GM19043 (cell line): ENCODE results near the gene DHX34.
"Not testable (repeated sequence)": the region's sequence is repeated elsewhere in the genome, so short reads cannot be mapped to it uniquely, and the experiment has no call there.

Experiments used
- ATAC-seq: cut with Tn5 transposase; IDR thresholded peaks from one replicate; pipeline ENCODE4 v1.9.1; 2021; ENCODE audit warnings: low read depth; ENCODE audit not compliant: unreplicated experiment

DHX34 gene

DNA sequence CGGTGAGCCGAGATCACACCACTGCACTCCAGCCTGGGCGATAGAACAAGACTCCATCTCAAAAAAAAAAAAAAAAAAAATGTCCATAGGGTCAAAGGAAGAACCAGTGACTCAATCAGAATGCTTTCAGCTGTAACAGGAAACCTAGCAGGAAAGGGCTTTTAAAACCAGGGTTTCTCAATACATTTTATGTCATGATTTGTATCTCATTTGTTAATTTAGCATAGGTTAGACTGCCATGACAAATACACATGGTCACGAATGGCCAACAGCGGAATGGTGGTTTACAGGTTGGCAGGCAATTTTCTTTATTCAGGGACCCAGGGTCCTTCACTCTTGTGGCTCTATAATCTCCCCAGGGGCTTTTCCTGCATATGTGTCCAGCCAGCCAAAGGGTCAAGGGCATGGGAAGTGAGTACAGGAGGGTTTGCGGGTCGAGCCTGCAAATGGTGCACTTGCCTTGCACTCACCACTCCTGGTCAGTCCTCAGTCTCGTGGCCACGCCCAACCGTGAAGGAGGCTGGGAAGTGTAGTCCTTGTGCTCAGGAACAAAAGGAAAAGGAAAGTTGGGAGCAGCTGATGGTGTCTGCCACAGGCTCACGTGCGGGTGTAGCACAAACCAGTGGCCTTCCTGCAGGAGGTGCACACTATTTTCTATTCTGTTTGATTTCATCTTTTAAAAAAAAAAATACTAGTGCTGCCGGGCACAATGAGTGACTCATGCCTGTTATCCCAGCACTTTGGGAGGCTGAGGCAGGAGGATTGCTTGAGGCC, 14.8 kb downstream of the DHX34 start:
- no peak for ATAC-seq

DNA sequence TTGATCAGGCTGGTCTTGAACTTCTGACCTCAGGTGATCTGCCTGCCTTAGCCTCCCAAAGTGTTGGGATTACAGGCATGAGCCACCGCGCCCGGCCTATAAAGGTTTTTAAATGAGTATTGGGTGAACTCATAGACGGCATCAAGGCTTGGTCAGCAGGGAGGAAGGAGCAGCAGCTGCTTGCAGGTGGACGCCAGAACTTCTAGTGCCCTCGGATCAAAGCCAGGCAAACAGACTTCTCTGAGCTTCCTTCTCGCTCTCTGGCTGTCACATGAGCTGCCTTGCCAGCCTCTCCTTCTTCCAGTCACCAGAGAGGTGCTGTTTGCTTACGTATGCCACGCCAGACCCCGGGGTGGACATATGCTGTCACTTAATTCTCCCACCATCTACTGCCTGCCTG, 16.3 kb downstream of the DHX34 start:
- not testable (repeated sequence) for ATAC-seq

DNA sequence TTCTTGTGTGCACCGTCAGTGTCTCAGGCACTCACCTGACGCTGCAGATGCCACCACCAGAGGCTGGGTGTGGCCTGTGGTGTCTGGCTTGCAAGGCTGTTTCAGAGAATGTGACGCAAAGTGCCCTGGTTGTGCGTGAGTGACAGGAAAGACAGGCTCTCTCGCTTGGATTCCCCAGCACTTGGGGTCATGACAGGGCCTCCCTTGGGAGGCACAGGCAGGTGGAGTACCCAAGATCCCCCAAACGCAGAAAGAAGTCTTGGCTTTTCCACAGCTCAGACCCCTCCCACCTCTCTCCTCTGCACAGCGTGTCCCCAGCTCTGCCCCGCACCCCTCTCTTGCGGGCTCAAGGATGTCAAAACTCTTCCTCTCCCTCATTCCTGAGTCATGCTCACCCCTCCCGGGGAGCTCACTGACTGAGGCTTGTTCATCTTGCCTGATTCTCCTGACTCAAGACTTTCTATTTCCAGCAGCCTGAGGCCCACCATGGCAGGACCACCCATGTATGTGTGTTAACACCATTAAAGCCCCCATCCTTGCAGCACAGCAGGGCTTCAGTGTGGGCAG, 21.0 kb downstream of the DHX34 start:
- no peak for ATAC-seq

DNA sequence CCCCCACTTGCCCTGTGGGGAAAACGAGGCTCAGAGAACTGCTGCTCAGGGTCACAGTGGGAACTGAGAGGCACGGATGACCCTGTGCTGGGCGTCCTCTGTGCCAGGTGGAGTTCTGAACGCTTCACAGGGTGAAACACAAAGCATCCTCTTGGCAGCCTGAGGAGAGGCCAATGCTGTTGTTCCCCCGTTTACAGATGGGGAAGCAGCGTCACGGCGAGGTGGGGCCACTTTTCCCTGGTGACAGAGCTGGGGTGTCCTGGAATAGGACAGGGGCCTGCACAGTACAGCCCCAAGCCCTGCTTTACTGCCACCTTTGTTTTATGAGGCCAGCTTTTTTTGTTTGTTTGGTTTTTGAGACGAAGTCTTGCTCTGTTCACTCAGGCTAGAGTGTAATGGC, 22.1 kb downstream of the DHX34 start:
- no peak for ATAC-seq

DNA sequence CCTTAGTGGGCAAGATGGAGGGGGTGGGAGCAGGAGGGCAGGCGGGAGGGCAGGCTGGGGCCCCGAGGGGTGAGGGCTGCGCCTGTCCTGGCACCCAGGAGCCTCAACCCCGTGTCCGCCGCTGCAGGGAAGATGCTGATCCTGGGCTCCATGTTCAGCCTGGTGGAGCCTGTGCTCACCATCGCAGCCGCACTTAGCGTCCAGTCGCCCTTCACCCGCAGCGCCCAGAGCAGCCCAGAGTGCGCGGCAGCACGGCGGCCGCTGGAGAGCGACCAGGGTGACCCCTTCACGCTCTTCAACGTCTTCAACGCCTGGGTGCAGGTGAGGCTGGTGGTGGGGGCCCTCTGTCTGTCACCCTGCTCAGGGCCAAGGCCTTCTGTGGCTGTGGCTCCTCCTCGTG, 23.5 kb downstream of the DHX34 start:
- no peak for ATAC-seq

DNA sequence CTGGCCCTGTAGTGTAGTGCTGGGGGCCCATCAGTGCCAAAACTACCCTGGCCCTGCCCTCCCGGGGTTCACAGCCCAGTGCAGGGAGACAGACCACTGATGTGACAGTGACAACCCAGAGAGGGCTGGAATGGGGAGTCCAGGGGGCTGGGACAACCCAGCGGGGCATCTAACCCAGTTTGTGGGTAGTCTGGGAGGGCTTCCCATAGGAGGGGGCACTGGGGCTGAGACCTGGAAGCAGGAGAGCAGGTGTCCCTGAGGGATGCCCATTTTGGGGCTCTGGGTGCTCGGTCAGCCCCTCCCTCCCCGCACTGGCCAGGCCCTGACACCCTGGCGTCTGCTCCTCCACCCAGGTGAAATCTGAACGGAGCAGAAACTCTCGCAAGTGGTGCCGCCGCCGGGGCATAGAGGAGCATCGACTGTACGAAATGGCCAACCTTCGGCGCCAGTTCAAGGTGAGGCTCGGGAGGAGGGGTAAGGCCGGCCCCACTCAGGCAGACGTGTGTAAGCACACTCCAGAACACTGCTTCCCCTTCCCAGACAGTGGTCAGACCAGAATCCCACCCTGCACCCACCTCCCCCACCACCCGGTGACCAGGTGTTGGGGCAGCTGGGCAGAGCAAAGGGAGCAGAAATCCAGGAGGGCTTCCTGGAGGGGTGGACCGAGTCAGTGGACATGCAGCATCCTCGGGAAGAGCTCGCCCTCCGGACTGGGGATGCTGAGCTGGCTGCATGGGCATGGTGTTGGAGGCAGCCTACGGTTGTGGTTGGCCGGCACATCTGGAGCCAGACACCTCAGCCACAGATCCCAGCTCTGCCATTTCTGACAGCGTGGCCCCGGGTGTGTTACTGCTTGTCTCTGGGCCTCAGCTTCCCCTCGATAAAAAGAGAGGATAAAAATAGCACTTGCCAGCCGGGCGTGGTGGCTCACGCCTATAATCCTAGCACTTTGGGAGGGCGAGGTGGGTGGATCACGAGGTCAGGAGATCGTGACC, 24.4 kb downstream of the DHX34 start:
- ATAC-seq, result no peak

DNA sequence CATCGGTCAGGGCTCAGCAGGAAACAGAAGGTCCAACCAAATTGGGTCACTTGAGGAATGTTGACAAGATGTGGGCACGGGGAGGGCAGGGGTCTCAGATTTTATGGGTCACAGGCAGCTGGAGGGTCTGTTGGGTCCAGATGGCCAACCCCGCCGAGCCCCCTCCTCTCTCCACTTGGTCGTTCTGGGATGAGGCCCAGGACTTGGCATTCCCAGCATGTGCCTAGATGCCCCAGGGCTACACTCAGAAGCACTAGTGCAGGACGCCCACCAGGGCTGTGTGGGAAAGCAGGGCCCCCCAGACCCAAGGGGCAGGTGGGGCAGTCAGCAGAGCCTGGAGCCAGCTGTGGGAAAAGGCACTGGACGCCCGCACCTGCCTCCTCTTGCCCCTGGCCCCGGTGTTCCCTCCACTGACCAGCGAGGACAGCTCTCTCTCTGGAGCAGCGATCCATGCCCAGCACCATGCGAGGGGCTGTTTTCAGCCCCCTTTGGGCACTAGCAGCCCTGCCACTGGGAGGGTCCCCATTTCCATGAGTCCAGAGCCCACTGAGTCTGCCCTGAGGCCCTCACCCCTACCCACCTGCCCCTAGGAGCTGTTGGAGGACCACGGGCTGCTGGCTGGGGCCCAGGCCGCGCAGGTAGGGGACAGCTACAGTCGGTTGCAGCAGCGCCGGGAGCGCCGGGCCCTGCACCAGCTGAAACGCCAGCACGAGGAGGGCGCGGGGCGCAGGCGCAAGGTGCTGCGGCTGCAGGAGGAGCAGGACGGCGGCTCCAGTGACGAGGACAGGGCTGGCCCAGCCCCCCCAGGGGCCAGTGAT, 26.0 kb downstream of the DHX34 start:
- ATAC-seq, result no peak

DNA sequence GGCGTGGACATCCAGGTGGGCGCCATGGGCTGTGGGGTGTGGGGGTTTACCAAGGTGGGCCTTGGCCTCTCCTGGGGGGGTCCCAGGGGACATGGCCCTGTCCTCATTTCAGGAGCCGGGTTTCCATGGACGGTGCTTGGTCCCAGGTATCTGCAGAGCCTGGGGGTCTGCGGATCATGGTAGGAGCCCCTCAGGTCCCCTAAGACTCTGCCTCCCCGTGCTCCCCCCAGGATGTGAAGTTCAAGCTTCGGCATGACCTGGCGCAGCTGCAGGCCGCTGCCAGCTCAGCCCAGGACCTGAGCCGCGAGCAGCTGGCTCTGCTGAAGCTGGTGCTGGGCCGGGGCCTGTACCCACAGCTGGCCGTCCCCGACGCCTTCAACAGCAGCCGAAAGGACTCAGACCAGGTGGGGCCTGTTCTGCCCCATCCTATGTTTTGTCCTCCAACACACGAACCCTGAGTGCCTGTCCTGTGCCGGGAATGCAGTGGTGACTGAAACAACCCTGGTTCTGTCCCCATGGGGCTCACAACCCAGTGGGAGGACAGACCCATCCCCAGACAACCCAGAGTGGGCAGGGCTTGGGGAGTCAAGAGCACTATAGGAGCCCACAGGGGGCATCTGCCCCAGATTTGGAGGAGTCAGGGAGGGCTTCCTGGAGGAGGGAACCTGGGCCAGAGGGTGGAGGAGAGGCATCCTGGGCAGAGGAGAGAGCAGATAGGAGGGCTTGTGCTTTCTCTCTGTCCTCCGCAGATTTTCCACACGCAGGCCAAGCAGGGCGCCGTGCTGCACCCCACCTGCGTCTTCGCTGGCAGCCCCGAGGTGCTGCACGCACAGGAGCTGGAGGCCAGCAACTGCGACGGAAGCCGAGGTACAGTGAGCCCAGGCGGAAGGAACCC, 26.8 kb downstream of the DHX34 start:
- ATAC-seq, result no peak

DNA sequence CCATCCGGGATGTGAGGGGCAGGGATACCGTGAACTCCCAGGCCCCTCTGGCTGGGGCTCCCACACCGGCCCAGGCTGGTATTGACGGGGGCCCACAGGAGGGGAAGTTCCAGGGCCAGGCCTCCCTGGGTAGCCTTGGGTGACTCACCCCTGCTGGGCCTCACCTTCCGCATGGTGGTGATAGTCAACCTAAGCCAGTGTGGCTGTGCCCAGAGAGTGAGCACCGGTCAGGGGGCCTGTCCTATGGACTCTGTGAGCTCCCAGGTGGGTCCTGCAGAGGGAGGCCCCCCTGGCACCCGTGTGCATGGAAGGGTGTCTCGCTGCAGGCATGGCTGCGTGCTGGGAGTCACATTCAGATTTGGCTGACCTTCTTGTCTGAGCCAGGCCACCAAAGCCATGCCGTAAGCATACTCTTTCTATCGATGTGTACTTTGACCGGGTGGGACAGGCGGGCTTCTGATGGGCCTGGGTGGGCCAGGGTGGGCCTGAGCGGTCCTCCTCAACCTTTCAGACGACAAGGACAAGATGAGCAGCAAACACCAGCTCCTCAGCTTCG, 27.6 kb downstream of the DHX34 start:
- no peak for ATAC-seq

DNA sequence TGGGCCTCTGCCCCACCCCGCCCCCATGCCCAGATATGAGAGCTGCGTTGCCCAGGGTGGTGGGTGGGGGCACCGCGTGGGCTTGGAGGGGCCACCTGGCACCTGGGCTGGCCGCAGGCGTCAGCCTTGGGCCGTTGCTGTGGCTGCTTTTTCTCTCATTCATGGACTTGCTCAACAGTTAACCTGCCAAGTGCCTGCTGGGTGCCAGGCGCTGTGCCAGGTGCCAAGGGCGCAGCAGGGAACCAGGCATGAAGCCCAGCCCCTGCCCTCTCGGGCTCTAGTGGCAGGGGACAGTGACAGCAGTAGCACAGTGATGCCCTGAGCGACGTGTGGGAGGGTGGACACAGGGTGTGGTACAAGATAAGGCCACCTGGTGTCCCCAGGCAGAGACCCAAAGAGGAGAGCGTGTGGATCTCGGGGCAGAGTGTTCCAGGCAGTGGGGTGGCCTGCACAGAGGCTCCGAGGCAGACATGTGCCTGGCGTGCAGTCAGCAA, 28.1 kb downstream of the DHX34 start:
- no peak for ATAC-seq

DNA sequence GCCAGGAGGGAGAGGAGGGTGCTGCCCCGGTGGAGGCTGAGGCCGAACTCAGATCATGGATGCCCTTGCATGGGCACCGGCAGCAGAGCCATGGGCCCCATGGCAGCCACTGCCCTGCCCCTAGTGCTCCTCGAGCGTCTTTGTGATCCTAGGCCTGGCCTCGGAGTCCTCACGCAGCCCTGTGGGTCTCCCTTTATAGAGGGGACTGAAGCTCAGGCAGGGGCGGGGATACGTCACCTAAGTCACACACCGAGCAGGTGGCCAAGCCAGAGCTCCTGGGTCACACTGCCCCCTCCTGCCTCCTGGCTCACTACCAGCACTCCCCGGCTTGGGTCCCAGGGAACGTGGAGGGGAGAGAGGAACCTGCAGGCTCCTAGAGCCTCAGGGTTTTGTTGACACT, 28.7 kb downstream of the DHX34 start:
- ATAC-seq, result no peak

DNA sequence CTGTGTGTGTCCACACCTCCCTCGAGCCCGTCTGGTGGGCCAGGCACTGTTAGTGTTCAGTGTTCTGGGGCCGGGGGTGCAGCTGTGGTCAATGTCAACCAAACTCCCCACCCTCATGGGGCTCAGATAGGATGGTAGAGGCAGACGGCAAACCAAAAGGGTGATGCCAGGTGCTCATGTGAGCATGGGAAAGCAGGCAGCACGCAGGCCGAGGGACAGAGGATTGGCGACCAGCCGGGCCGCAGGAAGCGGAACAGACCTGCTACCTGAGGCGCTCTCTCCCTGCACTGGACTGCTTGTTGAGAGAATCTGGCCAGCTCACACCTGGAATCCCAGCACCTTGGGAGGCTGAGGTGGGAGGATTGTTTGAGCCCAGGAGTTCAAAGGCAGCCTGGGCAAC, 29.1 kb downstream of the DHX34 start:
- ATAC-seq, result no peak

DNA sequence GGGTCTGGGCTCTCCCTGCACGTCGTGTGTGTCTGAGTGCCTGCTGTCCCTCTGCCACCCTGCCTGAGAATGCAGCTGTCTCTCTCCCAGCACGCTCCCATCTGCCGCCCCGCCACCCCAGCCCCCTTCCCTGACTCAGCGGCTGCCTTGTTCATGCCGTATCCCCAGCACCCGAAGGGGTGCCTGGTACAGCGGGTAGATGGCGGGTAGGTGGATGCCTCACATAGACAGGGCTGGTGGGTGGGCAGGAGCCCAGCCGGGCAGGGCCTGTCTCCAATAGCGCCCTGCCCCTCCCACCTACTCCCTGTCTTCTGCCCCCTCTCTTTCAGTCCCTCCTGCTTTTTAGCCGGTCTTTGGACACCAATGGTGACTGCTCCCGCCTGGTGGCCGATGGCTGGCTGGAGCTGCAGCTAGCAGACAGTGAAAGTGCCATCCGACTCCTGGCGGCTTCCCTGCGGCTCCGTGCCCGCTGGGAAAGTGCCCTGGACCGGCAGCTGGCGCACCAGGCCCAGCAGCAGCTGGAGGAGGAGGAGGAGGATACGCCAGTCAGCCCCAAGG, 30.3 kb downstream of the DHX34 start:
- no peak for ATAC-seq

DNA sequence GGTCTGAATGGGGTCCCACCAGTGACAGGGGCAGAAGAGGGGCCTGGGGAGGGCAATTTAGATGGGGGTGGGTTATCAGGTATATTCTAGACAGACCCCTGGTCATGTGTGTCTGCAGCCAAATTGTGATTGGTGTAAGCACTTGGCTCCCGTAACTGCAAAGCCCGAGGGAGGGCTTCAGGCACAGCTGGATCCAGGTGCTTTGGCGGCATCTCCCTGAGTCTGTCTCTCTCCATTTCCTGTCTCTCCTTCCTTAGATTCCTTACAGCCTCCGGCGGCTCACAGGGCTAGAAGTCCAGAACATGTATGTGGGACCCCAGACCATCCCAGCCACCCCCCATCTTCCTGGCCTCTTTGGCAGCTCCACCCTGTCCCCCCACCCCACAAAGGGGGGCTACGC, 31.4 kb downstream of the DHX34 start:
- ATAC-seq, result no peak

DNA sequence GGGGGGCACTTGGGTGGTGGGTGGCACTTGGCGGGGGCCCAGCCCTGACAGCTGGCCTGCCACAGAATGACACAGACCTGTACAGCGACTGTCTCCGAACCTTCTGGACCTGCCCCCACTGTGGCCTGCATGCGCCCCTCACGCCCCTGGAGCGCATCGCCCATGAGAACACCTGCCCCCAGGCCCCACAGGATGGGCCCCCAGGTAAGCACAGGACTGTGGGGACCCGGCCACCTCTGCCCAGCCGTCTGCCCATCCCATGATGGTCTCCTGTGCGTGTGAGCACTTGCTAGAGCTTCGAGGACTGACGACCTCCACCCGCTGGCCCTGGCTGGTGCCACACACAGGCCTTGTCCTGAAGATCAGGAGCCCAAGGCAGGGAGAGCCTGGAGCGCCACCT, 32.0 kb downstream of the DHX34 start:
- no peak for ATAC-seq

DNA sequence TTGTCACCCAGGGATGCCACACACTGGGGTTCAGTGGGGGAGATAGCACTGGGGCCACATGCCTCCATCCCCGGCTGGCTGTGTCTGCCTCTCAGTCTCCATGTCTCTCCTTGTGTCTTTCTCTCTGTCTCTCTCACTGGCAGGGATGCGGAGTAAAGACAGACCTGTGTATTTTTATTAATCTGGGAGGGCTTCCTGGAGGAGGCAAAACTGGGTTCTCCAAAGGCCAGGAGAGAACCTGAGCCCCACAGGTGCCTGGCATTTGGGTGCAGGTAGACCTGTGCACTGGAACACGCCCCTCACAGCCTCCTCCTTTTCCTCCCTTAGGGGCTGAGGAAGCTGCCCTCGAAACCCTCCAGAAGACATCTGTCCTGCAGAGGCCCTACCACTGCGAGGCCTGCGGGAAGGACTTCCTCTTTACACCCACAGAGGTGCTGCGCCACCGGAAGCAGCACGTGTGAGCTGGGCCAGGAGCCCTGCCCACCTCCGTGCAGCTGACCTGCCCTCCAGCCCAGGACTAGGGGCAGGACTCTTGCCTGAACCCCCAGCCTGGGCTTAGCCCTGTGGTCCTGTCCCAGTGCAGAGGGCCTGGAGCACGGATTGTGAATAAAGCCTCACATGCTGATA, 32.7 kb downstream of the DHX34 start:
- ATAC-seq, result no peak

DNA sequence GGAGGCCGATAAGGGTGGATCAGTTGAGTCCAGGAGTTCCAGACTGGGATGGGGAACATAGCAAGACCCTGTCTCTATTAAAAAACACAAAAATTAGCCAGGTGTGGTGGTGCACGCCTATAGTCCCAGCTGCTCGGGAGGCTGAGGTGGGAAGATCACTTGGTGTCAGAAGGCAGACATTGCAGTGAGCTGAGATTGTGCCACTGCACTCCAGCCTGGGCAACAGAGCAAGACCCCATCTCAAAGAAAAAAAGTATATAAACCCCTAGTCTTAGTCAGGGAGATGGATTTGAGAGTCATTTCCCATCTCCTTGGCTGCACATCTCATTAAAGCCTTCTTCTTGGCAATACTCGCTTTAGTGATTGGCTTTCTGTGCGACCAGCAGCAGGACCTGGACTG, 34.8 kb downstream of the DHX34 start:
- not testable (repeated sequence) for ATAC-seq

DNA sequence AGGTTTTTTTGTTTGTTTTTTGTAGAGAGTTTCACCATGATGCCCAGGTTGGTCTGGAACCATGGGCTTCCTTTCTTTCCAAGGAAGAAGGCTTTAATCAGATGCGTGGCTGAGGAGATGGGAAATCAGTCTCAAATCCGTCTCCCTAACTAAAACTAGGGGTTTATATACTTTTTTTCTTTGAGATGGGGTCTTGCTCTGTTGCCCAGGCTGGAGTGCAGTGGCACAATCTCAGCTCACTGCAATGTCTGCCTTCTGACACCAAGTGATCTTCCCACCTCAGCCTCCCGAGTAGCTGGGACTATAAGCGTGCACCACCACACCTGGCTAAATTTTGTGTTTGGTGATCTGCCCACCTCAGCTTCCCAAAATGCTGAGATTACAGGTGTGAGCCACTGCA, 35.4 kb downstream of the DHX34 start:
- ATAC-seq, result not testable (repeated sequence)
